NCI-H2107 treated with DMSO at 0.1 percent for 48 hours (cell line): ENCODE data around the gene CCDC120.

Experiments
- DNase-seq: peaks from one replicate; lab custom pipeline; 2025; ENCODE audit not compliant: unreplicated experiment; lab: John Stamatoyannopoulos, UW

The CCDC120 gene

DNA sequence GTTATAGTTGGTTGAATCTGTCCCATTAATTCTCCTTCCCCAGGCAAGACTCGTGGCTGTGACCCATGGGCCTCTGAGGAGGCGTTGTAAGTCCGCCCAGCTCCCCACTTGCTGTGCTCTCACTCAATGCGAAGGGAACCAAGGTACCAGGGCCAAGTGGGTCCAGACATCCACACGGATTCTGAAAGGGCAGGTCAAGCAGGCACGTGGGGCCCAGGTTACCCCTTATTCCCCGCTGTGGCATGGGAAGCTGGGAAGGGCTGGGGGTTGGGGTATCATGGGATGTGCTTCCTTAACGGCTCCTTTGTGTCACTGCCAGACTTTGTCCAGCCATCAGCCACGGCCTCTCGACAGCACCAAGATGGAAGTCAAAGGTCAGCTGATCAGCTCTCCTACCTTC lies 3.1 kb downstream of the CCDC120 start:
- no peak for DNase-seq

DNA sequence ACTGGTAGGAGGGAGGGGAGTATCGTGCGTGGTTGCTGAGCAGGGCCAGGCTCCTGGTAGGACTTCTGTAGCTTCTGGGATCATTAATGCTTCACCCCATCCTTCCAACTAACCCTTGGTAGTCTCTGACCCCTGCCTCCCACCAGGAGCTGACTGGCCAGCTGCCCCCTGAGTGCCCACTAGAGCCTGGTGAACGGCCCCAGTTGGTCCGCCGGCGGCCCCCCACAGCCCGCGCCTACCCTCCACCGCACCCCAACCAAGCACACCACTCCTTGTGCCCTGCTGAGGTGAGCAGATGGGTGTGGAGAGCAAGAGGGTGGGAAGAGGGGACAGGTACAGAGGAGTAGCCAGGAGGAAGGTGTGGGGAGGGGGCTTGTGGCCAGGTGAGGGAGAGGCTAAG lies 4.9 kb downstream of the CCDC120 start:
- no peak for DNase-seq

DNA sequence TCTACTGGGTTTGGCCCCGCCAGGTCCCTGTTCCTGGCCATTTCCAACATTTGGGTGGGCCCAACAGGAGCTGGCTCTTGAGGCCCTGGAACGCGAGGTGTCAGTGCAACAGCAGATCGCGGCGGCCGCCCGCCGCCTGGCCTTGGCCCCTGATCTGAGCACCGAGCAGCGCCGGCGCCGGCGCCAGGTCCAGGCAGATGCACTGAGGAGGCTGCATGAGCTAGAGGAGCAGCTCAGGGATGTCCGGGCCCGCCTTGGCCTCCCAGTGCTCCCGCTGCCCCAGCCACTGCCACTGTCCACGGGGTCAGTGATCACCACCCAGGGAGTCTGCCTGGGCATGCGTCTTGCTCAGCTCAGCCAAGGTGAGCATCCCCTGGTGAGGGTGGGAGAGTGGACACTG lies 5.5 kb downstream of the CCDC120 start:
- no peak for DNase-seq

DNA sequence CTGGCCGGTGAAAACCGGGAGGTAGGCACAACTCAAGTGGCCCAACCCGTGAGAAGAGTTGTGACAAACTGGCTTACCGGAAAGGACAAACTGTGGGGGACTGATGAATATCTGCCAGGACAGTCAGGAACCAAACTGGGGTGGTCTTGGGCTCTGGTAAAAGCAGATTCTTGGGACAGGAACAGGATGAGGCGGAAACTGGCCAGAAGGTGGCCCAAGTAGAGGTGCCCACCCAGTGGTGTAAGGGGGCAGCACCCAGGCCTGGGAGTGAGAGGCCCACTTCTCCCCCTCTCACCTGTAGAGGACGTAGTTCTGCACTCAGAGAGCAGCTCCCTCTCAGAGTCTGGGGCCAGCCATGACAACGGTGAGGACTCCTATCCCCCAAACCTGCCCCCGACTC lies 5.9 kb downstream of the CCDC120 start:
- DNase-seq: no peak

DNA sequence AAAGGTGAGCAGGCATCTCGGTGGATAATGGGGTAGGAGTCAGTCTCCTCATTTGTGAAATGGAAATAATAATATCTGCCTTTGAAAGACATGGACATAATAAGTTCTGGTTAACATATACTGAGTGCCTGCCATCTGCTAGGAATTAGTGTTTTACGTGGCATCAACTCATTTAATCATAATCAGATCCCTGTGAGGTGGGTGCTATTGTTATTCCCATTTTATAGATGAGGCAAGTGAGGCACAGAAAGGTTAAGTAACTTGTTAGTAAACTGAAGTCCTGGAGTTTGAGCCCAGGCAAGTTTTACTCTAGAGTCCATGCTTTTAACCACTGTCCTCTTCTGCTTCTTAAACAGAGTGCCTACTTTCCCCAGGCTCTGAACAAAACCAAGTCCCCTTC lies 7.5 kb downstream of the CCDC120 start:
- DNase-seq: no peak

DNA sequence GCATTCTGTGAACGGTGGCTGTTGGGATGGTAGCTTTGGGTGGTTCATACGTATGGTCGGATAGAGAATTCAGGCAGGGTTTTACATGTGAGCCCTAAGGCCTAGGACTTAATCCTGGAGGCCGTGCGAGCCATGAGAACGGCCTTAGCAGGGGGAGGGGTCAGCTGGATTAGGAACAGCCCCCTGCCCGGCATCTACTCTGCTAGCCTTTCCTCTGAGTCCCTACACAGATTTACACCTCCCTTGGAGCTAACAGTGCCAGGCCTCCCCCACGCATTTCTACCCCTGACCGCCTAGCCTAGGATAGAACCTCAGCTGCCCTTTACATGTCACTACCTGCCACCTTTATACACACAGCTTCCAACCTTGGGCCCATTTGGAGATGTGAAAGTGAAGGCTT lies 7.9 kb downstream of the CCDC120 start:
- DNase-seq: no peak

DNA sequence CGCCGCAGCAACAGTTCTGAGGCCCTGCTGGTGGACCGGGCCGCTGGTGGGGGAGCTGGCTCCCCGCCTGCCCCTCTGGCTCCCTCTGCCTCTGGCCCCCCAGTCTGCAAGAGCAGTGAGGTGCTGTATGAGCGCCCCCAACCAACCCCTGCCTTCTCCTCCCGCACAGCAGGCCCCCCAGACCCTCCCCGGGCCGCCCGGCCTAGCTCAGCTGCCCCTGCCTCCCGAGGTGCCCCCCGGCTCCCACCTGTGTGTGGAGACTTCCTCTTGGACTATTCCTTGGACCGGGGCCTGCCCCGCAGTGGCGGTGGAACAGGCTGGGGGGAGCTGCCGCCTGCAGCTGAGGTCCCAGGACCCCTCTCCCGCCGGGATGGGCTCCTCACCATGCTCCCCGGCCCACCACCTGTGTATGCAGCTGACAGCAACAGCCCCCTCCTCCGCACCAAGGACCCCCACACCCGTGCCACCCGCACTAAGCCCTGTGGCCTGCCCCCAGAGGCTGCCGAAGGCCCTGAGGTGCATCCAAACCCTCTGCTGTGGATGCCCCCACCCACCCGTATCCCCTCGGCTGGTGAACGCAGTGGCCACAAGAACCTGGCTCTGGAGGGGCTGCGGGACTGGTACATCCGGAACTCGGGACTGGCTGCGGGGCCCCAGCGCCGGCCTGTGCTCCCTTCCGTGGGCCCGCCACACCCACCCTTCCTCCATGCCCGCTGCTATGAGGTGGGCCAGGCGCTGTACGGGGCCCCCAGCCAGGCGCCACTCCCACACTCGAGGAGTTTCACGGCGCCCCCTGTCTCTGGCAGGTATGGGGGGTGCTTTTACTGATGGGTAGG lies 8.7 kb downstream of the CCDC120 start:
- DNase-seq: no peak

DNA sequence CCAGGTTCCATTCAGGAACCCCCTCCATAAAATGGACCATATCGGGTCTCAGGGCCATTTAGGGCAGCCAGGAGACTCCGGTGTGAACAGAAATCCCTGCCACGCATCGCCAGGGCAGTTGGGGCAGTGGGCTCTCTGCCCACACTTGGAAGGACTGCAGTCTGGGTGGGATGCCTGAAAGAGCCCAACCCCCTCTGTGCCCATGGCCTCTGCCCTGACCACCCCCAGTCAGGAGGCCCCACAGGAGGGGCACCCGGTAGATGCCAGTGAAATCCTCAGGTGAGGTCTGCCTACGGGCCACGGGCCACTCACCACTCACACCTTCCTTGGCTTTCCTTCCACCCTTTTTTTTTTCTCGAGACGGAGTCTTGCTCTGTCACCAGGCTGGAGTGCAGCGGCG lies 10.2 kb downstream of the CCDC120 start:
- no peak for DNase-seq

DNA sequence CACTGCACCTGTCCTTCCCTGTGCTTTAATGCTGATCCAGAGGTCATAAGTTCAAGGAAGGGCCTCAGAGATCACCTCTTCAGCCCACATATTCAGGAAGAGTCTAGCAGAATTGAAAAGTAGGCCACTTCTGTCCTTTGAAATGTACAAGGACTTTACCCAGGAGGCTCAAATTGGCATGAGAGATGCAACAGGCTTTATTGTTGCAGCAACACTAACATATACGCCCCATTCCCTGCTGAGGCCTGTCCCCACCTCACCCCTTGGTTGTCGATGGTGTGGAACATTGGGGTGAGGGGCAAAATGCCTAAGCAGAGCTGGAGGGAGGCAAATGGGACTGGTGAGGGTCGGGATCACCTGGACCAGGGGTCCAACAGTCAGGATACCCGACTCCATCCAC lies 12.2 kb downstream of the CCDC120 start:
- DNase-seq: no peak

DNA sequence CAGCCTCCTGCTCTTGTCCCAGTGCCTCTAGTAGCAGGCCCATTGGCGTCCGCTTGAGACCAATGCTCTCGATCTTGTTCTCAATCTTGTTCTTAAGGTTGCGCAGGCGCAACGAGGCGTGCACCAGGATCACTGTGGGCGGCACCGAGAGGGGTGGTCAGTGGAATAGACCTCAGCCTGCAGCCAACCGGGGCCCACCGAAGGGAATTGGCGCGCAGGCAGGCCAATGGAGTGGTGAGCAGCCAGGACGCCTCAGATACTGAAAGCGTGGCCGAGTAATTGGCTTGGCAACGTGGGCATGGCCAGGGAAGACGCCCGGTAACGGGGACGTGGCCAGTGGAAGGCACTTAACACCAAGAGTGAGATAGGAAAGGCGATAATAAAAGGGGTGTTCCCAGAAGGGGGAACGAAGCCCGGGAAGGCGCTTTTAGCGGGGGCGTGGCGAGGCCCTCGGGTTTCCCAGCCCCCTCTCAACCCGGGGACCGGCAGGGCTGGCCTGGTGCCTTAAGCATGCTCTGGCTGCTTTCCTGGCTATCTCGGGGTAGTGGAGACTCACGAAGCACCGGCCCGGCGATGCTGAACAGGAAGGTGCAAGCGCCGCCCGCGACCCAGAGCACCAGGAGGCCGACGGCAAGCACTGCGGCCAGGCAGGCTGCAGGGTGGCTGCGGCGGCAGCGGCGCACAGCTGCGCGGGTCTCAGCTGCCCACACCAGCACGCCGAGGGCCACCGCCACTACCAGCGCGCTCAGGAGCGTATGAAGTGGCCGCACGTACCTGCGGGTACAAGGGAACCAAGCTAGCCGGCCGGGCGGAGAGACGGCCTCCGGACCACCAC lies 13.3 kb downstream of the CCDC120 start:
- no peak for DNase-seq

DNA sequence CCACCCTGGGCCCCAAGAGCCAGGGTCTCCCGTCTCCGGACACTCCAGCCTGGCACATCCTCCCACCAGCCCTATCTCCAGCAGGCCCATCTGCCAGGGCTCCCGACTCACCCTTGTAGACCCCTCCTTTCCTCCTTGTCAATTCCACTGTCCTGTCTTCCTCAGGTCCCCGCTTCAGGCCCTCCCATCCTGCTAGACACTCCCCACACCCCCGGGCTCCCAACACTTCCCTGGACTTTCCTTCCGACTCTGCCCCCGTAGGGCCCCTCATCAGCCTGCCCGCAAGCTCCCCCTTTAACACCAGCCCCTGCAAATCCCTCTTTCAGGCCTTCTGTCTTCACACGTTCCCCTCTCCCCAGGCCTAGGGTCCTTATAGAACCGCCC lies 13.9 kb downstream of the CCDC120 start:
- DNase-seq: no peak

DNA sequence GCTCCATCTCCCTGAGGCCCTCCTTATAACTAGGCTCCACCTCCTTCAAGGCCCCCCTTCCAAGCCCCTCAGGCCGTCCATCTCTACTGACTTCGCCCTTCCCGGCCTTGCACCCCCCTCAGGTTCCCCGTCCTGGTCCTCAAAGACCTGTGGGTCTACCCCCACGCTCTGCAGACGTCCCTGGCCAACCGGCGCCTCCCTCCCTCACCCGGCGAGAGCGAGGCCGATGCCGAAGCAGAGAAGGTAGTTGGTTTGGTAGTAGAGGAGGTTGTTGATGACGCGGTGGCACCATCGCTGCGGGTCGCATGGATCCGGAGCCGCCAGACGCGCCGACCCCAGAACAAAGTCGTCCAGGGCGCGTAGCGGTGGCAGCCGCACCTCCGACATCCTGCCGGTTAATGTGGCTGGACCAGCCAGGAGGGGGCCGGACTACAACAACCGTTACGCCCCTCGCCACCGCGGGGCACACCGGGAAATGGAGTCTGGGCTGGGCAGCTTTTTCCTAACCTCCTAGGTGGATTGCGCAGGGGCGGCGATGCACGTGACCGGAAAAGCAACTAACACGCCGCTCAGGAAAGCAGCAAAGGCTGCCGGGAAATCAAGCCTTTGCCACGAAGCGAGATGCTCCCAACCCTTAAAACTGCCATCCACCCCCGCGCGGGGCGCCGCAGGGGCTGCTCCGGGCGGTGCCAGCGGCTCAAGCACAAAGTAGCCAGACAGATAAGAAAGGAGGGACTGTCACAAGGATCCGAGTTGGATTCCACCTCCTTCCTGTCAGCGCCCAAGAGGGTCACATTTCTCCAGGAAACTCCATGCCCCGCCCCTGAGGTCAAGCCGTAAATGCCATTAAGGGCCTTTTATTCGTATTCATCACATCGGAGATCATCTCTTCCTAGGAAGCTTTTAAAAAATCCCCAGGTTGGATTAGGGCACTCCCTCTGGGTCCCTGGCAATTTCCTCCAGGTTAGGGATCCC lies 15.1 kb downstream of the CCDC120 start, which contains the start of gene PRAF2:
Gene PRAF2 (minus strand): TSS at position 402 of the 975 bp plus-strand sequence. CDS start 15 bp downstream, at position 387.
- DNase-seq: peak; percentile 89

DNA sequence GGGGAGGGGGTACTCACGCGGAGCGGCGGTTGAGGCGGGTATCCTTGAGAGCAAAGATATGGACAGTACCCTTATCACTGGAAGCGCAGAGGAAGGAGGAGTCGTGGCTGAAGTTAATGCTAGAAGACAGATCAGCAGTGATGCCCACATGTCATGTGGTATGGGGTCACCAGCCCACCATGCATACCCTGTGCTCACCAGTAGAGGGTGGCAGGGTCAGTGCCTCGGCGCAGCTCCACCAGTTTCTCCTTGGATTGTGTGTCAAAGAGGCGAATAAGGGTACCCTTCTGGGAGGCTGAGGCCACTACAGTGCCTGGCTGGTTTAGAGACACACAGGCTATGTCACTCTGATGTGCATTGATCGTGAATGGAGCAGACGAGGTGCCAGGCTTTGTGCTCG lies 16.5 kb downstream of the CCDC120 start:
- no peak for DNase-seq

DNA sequence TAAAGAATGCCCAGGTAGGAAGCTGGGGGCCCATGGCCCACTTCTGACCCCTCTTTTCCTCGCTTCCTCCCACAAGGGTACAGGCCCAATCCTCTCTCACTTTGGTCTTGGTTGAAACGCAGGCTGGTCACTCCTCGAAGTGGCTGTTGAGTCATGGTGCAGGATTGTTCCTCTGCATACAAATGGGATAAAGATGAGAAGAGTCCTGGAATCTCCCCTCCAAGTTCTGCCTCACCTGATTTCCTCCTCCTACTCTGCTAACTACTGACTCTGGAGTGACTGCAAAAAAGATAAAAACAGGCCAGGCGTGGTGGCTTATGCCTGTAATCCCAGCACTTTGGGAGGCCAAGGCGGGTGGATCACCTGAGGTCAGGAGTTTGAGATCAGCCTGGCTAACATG lies 19.1 kb downstream of the CCDC120 start:
- no peak for DNase-seq

DNA sequence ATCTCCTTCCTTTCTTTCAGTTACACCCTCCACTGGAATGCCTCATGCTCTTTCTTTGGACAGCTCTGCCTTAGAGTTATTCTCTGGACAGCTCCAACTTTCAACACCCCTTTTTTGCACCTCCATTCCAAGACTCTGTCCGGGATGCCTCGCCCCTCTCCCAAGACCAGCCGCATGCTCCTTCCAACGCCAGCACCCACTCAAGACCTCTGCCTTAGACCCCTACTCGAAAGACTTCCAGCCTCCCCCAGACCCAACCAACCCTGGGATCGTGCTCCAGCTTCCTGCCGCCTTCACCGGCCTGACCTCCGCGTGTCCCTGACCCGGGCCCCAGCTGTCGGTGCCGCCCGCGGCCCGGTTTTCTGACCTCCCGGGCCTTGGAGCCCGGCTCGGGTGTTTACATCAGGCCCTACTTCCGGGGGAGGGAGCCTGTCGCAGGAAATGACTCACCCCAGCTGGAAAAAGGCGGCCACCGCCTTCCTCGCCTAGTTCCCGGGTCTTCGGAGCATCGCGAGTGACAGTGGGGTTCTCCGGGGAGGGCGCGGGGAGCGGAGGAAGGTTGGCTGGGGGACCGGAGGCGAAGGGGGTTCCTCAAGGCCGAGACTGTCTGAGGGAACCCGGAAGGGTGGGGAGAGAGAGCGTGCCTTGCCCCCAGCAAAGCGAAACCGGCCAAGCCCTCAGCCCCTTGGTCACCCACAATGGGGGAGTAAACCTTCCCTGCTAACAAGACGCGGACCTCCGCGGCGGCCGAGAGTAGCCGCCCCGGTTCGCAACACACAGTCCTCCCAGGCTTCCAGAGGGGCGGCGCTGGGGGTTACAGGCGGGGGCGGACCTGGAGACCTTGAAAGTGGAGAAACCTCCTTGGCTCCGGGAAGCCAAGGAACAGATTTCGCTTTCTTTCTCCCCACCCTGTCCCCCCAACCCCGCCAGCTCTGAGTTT lies 21.0 kb downstream of the CCDC120 start, which contains the start of gene WDR45:
Gene WDR45 (minus strand): TSS at position 399 of the 940 bp plus-strand sequence. CDS start 1,792 bp downstream, outside the sequence.
- peak; percentile 22 for DNase-seq

DNA sequence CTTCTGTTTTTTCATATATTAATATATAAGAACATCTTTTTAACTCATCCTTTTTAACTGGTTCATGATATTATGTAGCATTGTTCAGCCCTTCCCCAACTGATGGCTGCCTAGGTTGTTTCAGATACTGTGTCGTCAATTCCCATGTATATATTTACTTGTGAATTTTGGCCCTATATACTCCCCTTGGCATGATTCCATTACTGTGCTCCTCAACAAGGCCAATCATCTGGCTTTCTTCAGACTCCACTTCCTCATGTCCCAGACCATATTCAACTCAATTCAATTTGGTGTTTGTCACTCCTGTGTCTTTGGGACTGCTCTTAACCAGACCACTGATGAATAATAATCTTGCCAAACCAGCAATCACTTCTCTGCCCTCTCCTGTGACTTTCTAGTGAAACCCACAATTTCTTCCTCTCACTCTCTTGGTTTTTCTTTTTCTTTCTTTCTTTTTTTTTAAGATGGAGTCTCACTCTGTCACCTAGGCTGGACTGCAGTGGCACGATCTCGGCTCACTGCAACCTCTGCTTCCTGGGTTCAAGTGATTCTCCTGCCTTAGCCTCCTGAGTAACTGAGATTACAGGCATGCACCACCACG lies 23.6 kb downstream of the CCDC120 start:
- no peak for DNase-seq

DNA sequence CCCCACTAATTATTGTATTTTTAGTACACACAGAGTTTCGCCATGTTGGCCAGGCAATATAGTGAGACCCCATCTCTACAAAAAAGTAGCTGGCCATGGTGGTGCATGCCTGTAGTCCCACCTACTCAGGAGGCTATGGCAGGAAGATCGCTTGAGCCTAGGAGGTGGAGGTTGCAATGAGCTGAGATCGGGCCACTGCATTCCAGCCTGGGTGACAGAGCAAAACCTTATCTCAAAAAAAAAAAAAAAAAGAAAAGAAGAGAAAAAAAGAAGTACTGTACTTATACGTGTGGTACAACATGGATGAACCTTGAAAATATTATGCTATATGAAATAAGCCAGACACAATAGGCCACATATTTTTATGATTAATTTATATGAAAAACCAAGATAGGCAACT lies 30.8 kb downstream of the CCDC120 start:
- DNase-seq: no peak

DNA sequence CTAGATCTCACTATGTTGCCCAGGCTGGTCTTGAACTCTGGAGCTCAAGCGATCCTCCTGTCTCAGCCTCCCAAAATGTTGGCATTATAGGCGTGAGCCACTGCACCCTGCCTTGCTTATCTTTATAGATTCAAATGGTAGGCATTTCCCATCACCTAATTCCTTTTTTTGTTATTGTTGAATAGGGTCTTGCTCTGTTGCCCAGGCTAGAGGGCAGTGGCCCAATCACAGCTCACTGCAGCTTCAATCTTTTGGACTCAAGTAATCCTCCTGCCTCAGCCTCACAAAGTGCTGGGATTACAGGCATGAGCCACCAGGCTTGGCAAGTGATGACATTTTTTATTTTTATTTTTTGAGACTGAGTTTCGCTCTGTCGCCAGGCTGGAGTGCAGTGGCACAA lies 37.6 kb downstream of the CCDC120 start:
- DNase-seq: no peak
